GM12878 (cell line): ENCODE data around the gene C11orf98. TPM values are rescaled to one million over a fixed set of nuclear protein-coding genes. Genes with fewer than 3 reads are reported as not detected.

Source experiments
- ATF2 ChIP-seq: IDR thresholded peaks from 2 replicates; pipeline ENCODE4 v1.6.1; 2012; ENCODE audit warnings: low read length, inconsistent platforms
- CBX5 ChIP-seq: sonication (generic); IDR thresholded peaks from 2 replicates; pipeline ENCODE4 v1.6.1; 2016; ENCODE audit warnings: low read depth, moderate library complexity, mild to moderate bottlenecking, inconsistent platforms
- CUX1 ChIP-seq: IDR thresholded peaks from 2 replicates; pipeline ENCODE4 v1.6.1; 2012; ENCODE audit warnings: improper control_type of control experiment, low read depth, low read length; ENCODE audit not compliant: insufficient replicate concordance
- EP300 ChIP-seq, 2 experiments: fragments of 150-350 bp in 1 of 2; IDR thresholded peaks; 2 replicates each; pipeline ENCODE4 v1.6.1; 2011 to 2012; ENCODE audit warnings: low read depth in 2 of 2, low read length in 2 of 2, borderline replicate concordance in 1 of 2, improper control_type of control experiment in 1 of 2, inconsistent platforms in 1 of 2; ENCODE audit not compliant: control insufficient read depth in 1 of 2
- ETV6 ChIP-seq, 2 experiments: fragments of 450-650 bp in 1 of 2; IDR thresholded peaks in 1 of 2; conservative IDR thresholded peaks in 1 of 2; 2 replicates each; pipeline ENCODE4 v1.6.1; 2014; ENCODE audit warnings: antibody characterized with exemption in 1 of 2, borderline replicate concordance in 1 of 2, low read depth in 1 of 2, mild to moderate bottlenecking in 1 of 2, moderate library complexity in 1 of 2
- KAT2A ChIP-seq: conservative IDR thresholded peaks from 2 replicates; pipeline ENCODE4 v1.6.1; 2011; ENCODE audit warnings: low read depth, low read length; ENCODE audit not compliant: control insufficient read depth
- MAX ChIP-seq: IDR thresholded peaks from 2 replicates; pipeline ENCODE4 v1.6.1; 2012; ENCODE audit warnings: low read depth, low read length, improper control_type of control experiment
- MYB ChIP-seq: fragments of 150-350 bp; IDR thresholded peaks from 2 replicates; pipeline ENCODE4 v1.6.1; 2014; ENCODE audit warnings: mild to moderate bottlenecking, low read depth, low read length, borderline replicate concordance
- NBN ChIP-seq: fragments of 450-650 bp; IDR thresholded peaks from 2 replicates; pipeline ENCODE4 v1.6.1; 2016
- PAX5 ChIP-seq: IDR thresholded peaks from 2 replicates; pipeline ENCODE4 v1.6.1; 2011; ENCODE audit warnings: low read depth, low read length, borderline replicate concordance
- PKNOX1 ChIP-seq: fragments of 450-650 bp; IDR thresholded peaks from 2 replicates; pipeline ENCODE4 v1.6.1; 2016; ENCODE audit warnings: mild to moderate bottlenecking
- POU2F2 ChIP-seq: IDR thresholded peaks from 3 replicates; pipeline ENCODE4 v1.6.1; 2011; ENCODE audit warnings: low read depth, mild to moderate bottlenecking, low read length, borderline replicate concordance
- RCOR1 ChIP-seq: conservative IDR thresholded peaks from 2 replicates; pipeline ENCODE4 v1.6.1; 2012; ENCODE audit warnings: low read depth, low read length, improper control_type of control experiment
- SP1 ChIP-seq: IDR thresholded peaks from one replicate; pipeline ENCODE4 v1.6.1; 2011; ENCODE audit warnings: low read depth, low read length
- STAT1 ChIP-seq: fragments of 450-650 bp; conservative IDR thresholded peaks from 2 replicates; pipeline ENCODE4 v1.6.1; 2014; ENCODE audit warnings: antibody characterized with exemption, mild to moderate bottlenecking
- WRNIP1 ChIP-seq: IDR thresholded peaks from 2 replicates; pipeline ENCODE4 v1.6.1; 2011; ENCODE audit warnings: low read depth, low read length, improper control_type of control experiment, borderline replicate concordance
- polyA plus RNA-seq, 11 experiments: library from polyadenylated mRNA; depleted of rRNA in 4 of 11; unstranded in 6 of 11; stranded (reverse) in 5 of 11; fragments of >200 nt; fragmentation: Nextera tagmentation in 4 of 11; fragmentation: Illumina TruSeq in 1 of 11; extraction: Ambion mirVana in 4 of 11; extraction: Trizol in 1 of 11; gene quantifications; 1 replicate in 1 of 11; 2 replicates in 10 of 11; pipeline versions ENCODE4 v1.2.1 to v1.2.3, GENCODE V29; 2011 to 2016; ENCODE audit warnings: inconsistent platforms in 2 of 11, missing spikeins in 2 of 11, low read depth in 1 of 11
- total RNA-seq, 4 experiments: library from RNA; depleted of rRNA in 3 of 4; stranded (reverse); fragments of >200 nt in 3 of 4; fragmentation: Illumina TruSeq in 1 of 4; extraction: Trizol in 1 of 4; gene quantifications; 2 replicates each; pipeline versions ENCODE4 v1.2.1 to v1.2.3, GENCODE V29; 2013 to 2021
- TF ChIP-seq, protein P1 (sequence below): fragments of 450-650 bp; IDR thresholded peaks from 2 replicates; pipeline ENCODE4 v1.6.1; 2016; ENCODE audit warnings: mild to moderate bottlenecking, moderate library complexity, borderline replicate concordance

C11orf98 gene
- total and polyA plus RNA-seq, 10 of the 15 experiments (the other 5 are each of a cell fraction or from before 2014, with no cell fraction given): 62.5 to 270 (median 162) TPM

DNA sequence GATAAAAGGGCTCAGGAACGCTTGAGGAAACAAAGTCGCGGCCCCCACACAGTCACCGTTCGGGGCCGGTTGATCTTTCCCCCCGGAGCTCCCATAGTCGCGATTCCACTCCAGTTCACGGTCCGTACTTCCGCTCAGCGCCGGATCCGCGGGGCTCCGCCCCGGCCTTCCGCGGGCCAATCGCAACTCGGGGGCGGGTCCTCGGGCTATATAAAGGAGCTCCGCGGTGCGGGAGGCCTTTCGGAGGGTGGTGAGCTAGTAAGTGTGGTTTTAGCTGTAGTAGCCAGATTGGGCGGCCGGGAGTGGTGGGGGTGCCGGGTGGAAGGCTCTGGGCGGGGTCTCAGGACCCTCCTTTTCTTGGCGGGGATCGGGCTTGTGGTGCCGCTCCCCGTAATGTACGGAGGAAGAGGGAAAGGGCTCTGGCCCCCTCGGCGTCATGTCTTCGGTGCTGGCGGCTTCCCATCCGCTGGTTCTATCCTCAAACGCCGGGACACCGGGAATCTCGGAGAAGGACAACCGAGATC, at the start of gene C11orf98, which contains the start of gene CSKMT (continued):
- TF ChIP-seq ETV6 (conservative IDR thresholded peaks at IDR 0.05 in 1 of 2, IDR thresholded peaks at IDR 0.05 in 1 of 2; ENCODE audit: borderline replicate concordance in 1 of 2, low read depth in 1 of 2) (peak in 1 of 2 experiments; percentile 17; a peak in 1 of 4 replicates), CUX1 (no peak), MAX (no peak), NBN (no peak), WRNIP1 (no peak), RCOR1 (no peak), EP300 (IDR thresholded peaks at IDR 0.05; ENCODE audit: borderline replicate concordance in 1 of 2, control insufficient read depth in 1 of 2, low read depth in 2 of 2, low read length in 2 of 2) (no peak), POU2F2 (peak; percentile 98), CBX5 (peak; percentile 59; the same call in 1 of the 2 replicates), MYB (no peak), SP1 (peak; percentile 95), ATF2 (peak; percentile 46; the same call in 1 of the 2 replicates), PAX5 (0 out of 2 replicates have a peak, but pooled peaks have one; percentile 80), STAT1 (no peak; the same call in 1 of the 2 replicates), PKNOX1 (no peak), KAT2A (no peak)
- TF ChIP-seq, protein P1, sequence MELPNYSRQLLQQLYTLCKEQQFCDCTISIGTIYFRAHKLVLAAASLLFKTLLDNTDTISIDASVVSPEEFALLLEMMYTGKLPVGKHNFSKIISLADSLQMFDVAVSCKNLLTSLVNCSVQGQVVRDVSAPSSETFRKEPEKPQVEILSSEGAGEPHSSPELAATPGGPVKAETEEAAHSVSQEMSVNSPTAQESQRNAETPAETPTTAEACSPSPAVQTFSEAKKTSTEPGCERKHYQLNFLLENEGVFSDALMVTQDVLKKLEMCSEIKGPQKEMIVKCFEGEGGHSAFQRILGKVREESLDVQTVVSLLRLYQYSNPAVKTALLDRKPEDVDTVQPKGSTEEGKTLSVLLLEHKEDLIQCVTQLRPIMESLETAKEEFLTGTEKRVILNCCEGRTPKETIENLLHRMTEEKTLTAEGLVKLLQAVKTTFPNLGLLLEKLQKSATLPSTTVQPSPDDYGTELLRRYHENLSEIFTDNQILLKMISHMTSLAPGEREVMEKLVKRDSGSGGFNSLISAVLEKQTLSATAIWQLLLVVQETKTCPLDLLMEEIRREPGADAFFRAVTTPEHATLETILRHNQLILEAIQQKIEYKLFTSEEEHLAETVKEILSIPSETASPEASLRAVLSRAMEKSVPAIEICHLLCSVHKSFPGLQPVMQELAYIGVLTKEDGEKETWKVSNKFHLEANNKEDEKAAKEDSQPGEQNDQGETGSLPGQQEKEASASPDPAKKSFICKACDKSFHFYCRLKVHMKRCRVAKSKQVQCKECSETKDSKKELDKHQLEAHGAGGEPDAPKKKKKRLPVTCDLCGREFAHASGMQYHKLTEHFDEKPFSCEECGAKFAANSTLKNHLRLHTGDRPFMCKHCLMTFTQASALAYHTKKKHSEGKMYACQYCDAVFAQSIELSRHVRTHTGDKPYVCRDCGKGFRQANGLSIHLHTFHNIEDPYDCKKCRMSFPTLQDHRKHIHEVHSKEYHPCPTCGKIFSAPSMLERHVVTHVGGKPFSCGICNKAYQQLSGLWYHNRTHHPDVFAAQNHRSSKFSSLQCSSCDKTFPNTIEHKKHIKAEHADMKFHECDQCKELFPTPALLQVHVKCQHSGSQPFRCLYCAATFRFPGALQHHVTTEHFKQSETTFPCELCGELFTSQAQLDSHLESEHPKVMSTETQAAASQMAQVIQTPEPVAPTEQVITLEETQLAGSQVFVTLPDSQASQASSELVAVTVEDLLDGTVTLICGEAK: peak; percentile 82; the same call in 1 of the 2 replicates
